ENCODE measurements around the gene UCKL1. TPM values are rescaled to one million over a fixed set of nuclear protein-coding genes. Genes with fewer than 3 reads are reported as not detected.

The UCKL1 gene
- total RNA-seq, 4 donors from 2014 or later = 31.2 to 96.0 (median 50.0) TPM

DNA sequence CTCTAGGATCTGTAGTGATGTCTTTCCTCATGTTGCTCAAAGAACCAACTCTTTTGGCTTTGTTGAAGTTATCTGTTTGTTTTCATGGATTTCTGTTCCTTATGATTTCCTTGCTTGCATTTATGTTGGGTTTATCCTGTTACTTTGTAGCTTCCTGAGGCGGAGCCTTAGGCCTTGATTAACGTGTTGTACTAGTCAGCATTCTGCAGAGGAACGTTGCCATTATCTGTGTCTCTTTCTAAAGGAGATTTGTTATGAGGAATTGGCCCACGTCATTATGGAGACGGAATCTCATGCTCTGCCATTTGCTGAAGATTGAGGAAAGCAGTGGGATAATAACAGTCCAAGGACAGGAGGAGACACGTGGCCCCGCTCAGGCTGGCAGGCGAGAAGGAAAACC lies 29.9 kb downstream of the UCKL1 start:
- Histone ChIP-seq H3K27me3 (no peaks in the 10 kb centered on the region), H3K4me3 (no peak overlapping the region), H3K36me3 (peaks cover 0 to 45% (median 27%) of the 10 kb centered on the region in 3 donors), H3K27ac (no peak overlapping the region), H3K9me3 (no peaks in the 10 kb centered on the region), H3K4me1 (no peaks in the 10 kb centered on the region)
- WGBS, 2 donors = 77 to 85% methylated on average over 8 of the region's 8 CpGs
- TF ChIP-seq POLR2A (IDR thresholded peaks at IDR 0.05) (no peak), EP300 (IDR thresholded peaks at IDR 0.05) (no peak)
- TF ChIP-seq, protein P1, sequence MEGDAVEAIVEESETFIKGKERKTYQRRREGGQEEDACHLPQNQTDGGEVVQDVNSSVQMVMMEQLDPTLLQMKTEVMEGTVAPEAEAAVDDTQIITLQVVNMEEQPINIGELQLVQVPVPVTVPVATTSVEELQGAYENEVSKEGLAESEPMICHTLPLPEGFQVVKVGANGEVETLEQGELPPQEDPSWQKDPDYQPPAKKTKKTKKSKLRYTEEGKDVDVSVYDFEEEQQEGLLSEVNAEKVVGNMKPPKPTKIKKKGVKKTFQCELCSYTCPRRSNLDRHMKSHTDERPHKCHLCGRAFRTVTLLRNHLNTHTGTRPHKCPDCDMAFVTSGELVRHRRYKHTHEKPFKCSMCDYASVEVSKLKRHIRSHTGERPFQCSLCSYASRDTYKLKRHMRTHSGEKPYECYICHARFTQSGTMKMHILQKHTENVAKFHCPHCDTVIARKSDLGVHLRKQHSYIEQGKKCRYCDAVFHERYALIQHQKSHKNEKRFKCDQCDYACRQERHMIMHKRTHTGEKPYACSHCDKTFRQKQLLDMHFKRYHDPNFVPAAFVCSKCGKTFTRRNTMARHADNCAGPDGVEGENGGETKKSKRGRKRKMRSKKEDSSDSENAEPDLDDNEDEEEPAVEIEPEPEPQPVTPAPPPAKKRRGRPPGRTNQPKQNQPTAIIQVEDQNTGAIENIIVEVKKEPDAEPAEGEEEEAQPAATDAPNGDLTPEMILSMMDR (IDR thresholded peaks at IDR 0.05) = no peak
- DNase-seq (ENCODE audit: low spot score in 2 of 2) = no peak

DNA sequence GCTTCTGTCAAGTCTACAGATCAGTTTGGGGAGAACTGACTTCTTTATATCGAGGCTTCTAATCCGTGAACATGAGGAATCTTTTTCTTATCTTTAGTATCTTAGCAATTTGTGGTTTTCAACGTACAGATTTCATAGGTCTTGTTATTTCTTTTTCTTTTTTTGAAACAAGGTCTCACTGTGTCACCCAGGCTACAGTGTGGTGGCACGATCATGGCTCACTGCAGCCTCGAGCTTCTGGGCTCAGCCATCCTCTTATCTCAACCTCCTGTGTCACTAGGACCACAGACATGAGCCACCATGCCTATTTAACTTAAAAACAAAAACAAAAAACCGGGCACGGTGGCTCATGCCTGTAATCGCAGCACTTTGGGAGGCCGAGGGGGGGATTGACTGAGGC lies 32.0 kb downstream of the UCKL1 start:
- Histone ChIP-seq H3K4me3 (no peak overlapping the region), H3K4me1 (no peaks in the 10 kb centered on the region), H3K27ac (no peak overlapping the region), H3K9me3 (no peaks in the 10 kb centered on the region), H3K27me3 (no peaks in the 10 kb centered on the region), H3K36me3 (peaks cover 0 to 32% (median 13%) of the 10 kb centered on the region in 3 donors)
- no peak for TF ChIP-seq POLR2A (IDR thresholded peaks at IDR 0.05)
- TF ChIP-seq EP300 (IDR thresholded peaks at IDR 0.05) = no peak
- TF ChIP-seq, protein P1 (IDR thresholded peaks at IDR 0.05) = no peak
- WGBS, 2 donors = 77 to 82% methylated on average over 9 of the region's 9 CpGs
- no peak for DNase-seq (ENCODE audit: low spot score in 2 of 2)

GRCh38 chr20:63923651-63924050 lies 32.6 kb downstream of the UCKL1 start:
- Histone ChIP-seq H3K36me3 (peaks cover 0 to 30% (median 7%) of the 10 kb centered on the region in 3 donors), H3K27me3 (no peaks in the 10 kb centered on the region), H3K9me3 (no peaks in the 10 kb centered on the region), H3K4me3 (no peak overlapping the region), H3K27ac (no peak overlapping the region), H3K4me1 (no peaks in the 10 kb centered on the region)
- DNase-seq (ENCODE audit: low spot score in 2 of 2) = no peak
- TF ChIP-seq, protein P1 (IDR thresholded peaks at IDR 0.05) = no peak
- TF ChIP-seq POLR2A (IDR thresholded peaks at IDR 0.05) = no peak
- no peak for TF ChIP-seq EP300 (IDR thresholded peaks at IDR 0.05)
- WGBS, 2 donors = 47 to 54% methylated on average over 8 of the region's 8 CpGs

DNA sequence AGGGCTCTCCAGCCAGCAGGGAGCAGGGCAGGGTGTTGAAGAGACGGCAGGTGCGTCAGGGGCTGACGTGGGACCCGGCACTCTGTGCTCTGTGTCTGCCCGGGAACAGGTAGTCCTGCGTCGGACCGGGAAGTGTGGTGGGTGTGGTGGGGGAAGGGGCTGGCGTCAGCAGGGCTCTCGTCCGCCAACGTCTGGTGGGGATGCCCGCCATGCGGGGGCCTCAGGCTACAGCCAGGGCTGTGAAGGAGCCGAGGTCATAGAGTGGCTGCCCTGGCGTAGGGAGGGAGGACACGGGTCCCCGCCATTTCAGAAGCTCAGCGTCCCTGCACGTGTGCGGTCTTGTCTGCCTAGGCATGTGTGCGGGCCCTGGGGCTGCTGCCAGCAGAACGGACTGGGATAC lies 36.0 kb downstream of the UCKL1 start:
- H3K36me3 ChIP-seq = peaks cover 0 to 36% (median 0%) of the 10 kb centered on the region in 3 donors
- WGBS, 2 donors = 91 to 96% methylated on average over 22 of the region's 23 CpGs
- no peak for TF ChIP-seq POLR2A (IDR thresholded peaks at IDR 0.05)
- TF ChIP-seq, protein P1 (IDR thresholded peaks at IDR 0.05) = no peak
- no peak for TF ChIP-seq EP300 (IDR thresholded peaks at IDR 0.05)

GRCh38 chr20:63919130-63919529 lies 37.1 kb downstream of the UCKL1 start:
- WGBS, 2 donors = 90 to 93% methylated on average over 18 to 19 of the region's 19 CpGs
- TF ChIP-seq EP300 (IDR thresholded peaks at IDR 0.05) (no peak), POLR2A (IDR thresholded peaks at IDR 0.05) (no peak)
- TF ChIP-seq, protein P1 (IDR thresholded peaks at IDR 0.05) = no peak

More for the DNA sequence above, 36.0 kb downstream of the UCKL1 start:
- Histone ChIP-seq H3K9me3 (peaks cover 0 to 9% (median 0%) of the 10 kb centered on the region in 4 donors), H3K4me1 (no peaks in the 10 kb centered on the region), H3K27ac (no peak overlapping the region), H3K4me3 (no peak overlapping the region), H3K27me3 (no peaks in the 10 kb centered on the region)
- no peak for DNase-seq (ENCODE audit: low spot score in 2 of 2)

More at GRCh38 chr20:63919130-63919529, 37.1 kb downstream of the UCKL1 start:
- DNase-seq (ENCODE audit: low spot score in 2 of 2) = no peak
- Histone ChIP-seq H3K4me3 (no peak overlapping the region), H3K9me3 (peaks cover 0 to 9% (median 0%) of the 10 kb centered on the region in 4 donors), H3K4me1 (no peaks in the 10 kb centered on the region), H3K36me3 (peaks cover 0 to 36% (median 0%) of the 10 kb centered on the region in 3 donors), H3K27ac (no peak overlapping the region), H3K27me3 (no peaks in the 10 kb centered on the region)
